Measurements from ENCODE around the gene GALNT1.

The GALNT1 gene

GRCh38 chr18:35616664-35617423, 35.3 kb downstream of the GALNT1 start:
- H3K27ac ChIP-seq (ENCODE audit: low read depth, low read length): peak overlapping the region; percentile 41
- TF ChIP-seq EZH2phosphoT487 (IDR thresholded peaks at IDR 0.05; ENCODE audit: borderline replicate concordance, low read length): no peak
- no peak for TF ChIP-seq CTCF (IDR thresholded peaks at IDR 0.05; ENCODE audit: low read depth, low read length, poor library complexity, severe bottlenecking)
- H3F3A ChIP-seq (ENCODE audit: control insufficient read depth, insufficient read depth): no peaks in the 10 kb centered on the region
- H3K9me3 ChIP-seq (ENCODE audit: control insufficient read depth, insufficient read depth, low read length): no peaks in the 10 kb centered on the region
- H3K4me3 ChIP-seq (ENCODE audit: low read length): peak overlapping the region; percentile 48
- no peaks in the 10 kb centered on the region for H3K36me3 ChIP-seq (ENCODE audit: control insufficient read depth, low read length)
- no peaks in the 10 kb centered on the region for H3K27me3 ChIP-seq (ENCODE audit: control insufficient read depth, low read length)
- H3K4me2 ChIP-seq (ENCODE audit: low read length): peak overlapping the region; percentile 68
- H3K4me1 ChIP-seq (ENCODE audit: control insufficient read depth, low read length): peaks cover 21% of the 10 kb centered on the region
- peaks cover 52% of the 10 kb centered on the region for H3K79me2 ChIP-seq (ENCODE audit: control insufficient read depth, low read length)
- H4K20me1 ChIP-seq (ENCODE audit: control insufficient read depth, insufficient read depth, low read depth, low read length): peaks cover 4% of the 10 kb centered on the region; the same call in 1 of the 2 replicates
- H3K9me2 ChIP-seq (replicated peaks; ENCODE audit: control insufficient read depth, low read length): no peaks in the 10 kb centered on the region

- Histone ChIP-seq H3K4me1 (ENCODE audit: control insufficient read depth, low read length) (peaks cover 27% of the 10 kb centered on the region), H3K27me3 (ENCODE audit: control insufficient read depth, low read length) (no peaks in the 10 kb centered on the region), H3K79me2 (ENCODE audit: control insufficient read depth, low read length) (peaks cover 50% of the 10 kb centered on the region), H3K4me2 (ENCODE audit: low read length) (no peak overlapping the region), H3K27ac (ENCODE audit: low read depth, low read length) (no peak overlapping the region), H3F3A (ENCODE audit: control insufficient read depth, insufficient read depth) (no peaks in the 10 kb centered on the region), H3K9me3 (ENCODE audit: control insufficient read depth, insufficient read depth, low read length) (no peaks in the 10 kb centered on the region), H3K9me2 (replicated peaks; ENCODE audit: control insufficient read depth, low read length) (no peaks in the 10 kb centered on the region), H3K4me3 (ENCODE audit: low read length) (no peak overlapping the region), H4K20me1 (ENCODE audit: control insufficient read depth, insufficient read depth, low read depth, low read length) (peaks cover 4% of the 10 kb centered on the region; the same call in 1 of the 2 replicates), H3K36me3 (ENCODE audit: control insufficient read depth, low read length) (no peaks in the 10 kb centered on the region)
- no peak for TF ChIP-seq CTCF (IDR thresholded peaks at IDR 0.05; ENCODE audit: low read depth, low read length, poor library complexity, severe bottlenecking)
These were observed 36.3 kb downstream of the GALNT1 start for GRCh38 chr18:35617865-35618264.

GRCh38 chr18:35618289-35618688, 36.7 kb downstream of the GALNT1 start:
- Histone ChIP-seq H3K4me2 (ENCODE audit: low read length) (no peak overlapping the region), H3K79me2 (ENCODE audit: control insufficient read depth, low read length) (peaks cover 50% of the 10 kb centered on the region)

More at GRCh38 chr18:35618289-35618688, 36.7 kb downstream of the GALNT1 start:
- Histone ChIP-seq H3K4me1 (ENCODE audit: control insufficient read depth, low read length) (peaks cover 31% of the 10 kb centered on the region), H3F3A (ENCODE audit: control insufficient read depth, insufficient read depth) (0 out of 2 replicates have a peak, but pooled peaks cover 3% of the 10 kb centered on the region), H3K9me3 (ENCODE audit: control insufficient read depth, insufficient read depth, low read length) (no peaks in the 10 kb centered on the region), H4K20me1 (ENCODE audit: control insufficient read depth, insufficient read depth, low read depth, low read length) (peaks cover 4% of the 10 kb centered on the region; the same call in 1 of the 2 replicates), H3K36me3 (ENCODE audit: control insufficient read depth, low read length) (no peaks in the 10 kb centered on the region), H3K4me3 (ENCODE audit: low read length) (no peak overlapping the region), H3K27me3 (ENCODE audit: control insufficient read depth, low read length) (no peaks in the 10 kb centered on the region), H3K27ac (ENCODE audit: low read depth, low read length) (no peak overlapping the region), H3K9me2 (replicated peaks; ENCODE audit: control insufficient read depth, low read length) (no peaks in the 10 kb centered on the region)
- TF ChIP-seq EZH2phosphoT487 (IDR thresholded peaks at IDR 0.05; ENCODE audit: borderline replicate concordance, low read length) (no peak), CTCF (IDR thresholded peaks at IDR 0.05; ENCODE audit: low read depth, low read length, poor library complexity, severe bottlenecking) (no peak)
